AG04450 (cell line): ENCODE results near the gene CAMK4. TPM values are rescaled to one million over a fixed set of nuclear protein-coding genes. Genes with fewer than 3 reads are reported as not detected.

Experiments
- CTCF ChIA-PET: fragments of 300-600, 350-600 bp; formaldehyde crosslinking; extraction: SDS; loops from one replicate; lab custom pipeline; 2022; ENCODE audit warnings: antibody characterized with exemption, inconsistent platforms; lab: Charles Lee
- POLR2A ChIA-PET: fragments of 350-600 bp; formaldehyde crosslinking; extraction: SDS; loops from one replicate; lab custom pipeline; 2021; ENCODE audit warnings: antibody characterized with exemption, inconsistent platforms; lab: Yijun Ruan, JAX
- DNase-seq: peaks from one replicate; pipeline ENCODE4 v3.0.0-alpha.2; 2011; ENCODE audit warnings: low read depth, low spot score
- H3K27ac ChIP-seq: one replicate; pipeline ENCODE4 v1.5.1; 2012; ENCODE audit warnings: low read depth, low read length, control low read depth
- H3K27me3 ChIP-seq: one replicate; pipeline ENCODE4 v1.6.0; 2012; ENCODE audit warnings: low read length; ENCODE audit not compliant: control insufficient read depth, insufficient read depth
- H3K4me3 ChIP-seq: 2 replicates; pipeline ENCODE4 v1.5.1; 2011; ENCODE audit warnings: mild to moderate bottlenecking, low read depth, low read length, control low read depth
- H3K9me3 ChIP-seq: 2 replicates; pipeline ENCODE4 v1.5.1; 2012; ENCODE audit warnings: low read length; ENCODE audit not compliant: control insufficient read depth, insufficient read depth
- CTCF ChIP-seq: IDR thresholded peaks from 2 replicates; pipeline ENCODE4 v1.5.1; 2011; ENCODE audit warnings: low read depth, low read length, control low read depth, inconsistent platforms
- polyA plus RNA-seq: library from polyadenylated mRNA; depleted of rRNA; stranded (reverse); fragments of >200 nt; gene quantifications from 2 replicates; pipeline ENCODE4 v1.2.3, GENCODE V29; 2011

CAMK4 gene
- polyA plus RNA-seq, 1 experiment: 3.2 TPM

- ChIA-PET POLR2A (no interaction called here), CTCF (no interaction called here)
Measured at GRCh38 chr5:111321376-111321775, 97.2 kb downstream of the CAMK4 start.

GRCh38 chr5:111326551-111326950, 102.4 kb downstream of the CAMK4 start:
- no peaks in the 10 kb centered on the region for H3K9me3 ChIP-seq
- DNase-seq: no peak
- H3K4me3 ChIP-seq: no peak overlapping the region
- H3K27ac ChIP-seq: no peak overlapping the region
- no peak for TF ChIP-seq CTCF
- ChIA-PET POLR2A (no interaction called here), CTCF (no interaction called here)
- H3K27me3 ChIP-seq: no peaks in the 10 kb centered on the region

More at GRCh38 chr5:111321376-111321775, 97.2 kb downstream of the CAMK4 start:
- Histone ChIP-seq H3K4me3 (no peak overlapping the region), H3K27me3 (no peaks in the 10 kb centered on the region), H3K9me3 (no peaks in the 10 kb centered on the region), H3K27ac (no peak overlapping the region)
- DNase-seq: no peak
- no peak for TF ChIP-seq CTCF

- DNase-seq: no peak
- no peak overlapping the region for H3K4me3 ChIP-seq
- ChIA-PET POLR2A (no interaction called here), CTCF (no interaction called here)
- no peak for TF ChIP-seq CTCF
- no peaks in the 10 kb centered on the region for H3K27me3 ChIP-seq
- no peaks in the 10 kb centered on the region for H3K9me3 ChIP-seq
- no peak overlapping the region for H3K27ac ChIP-seq
Measured at GRCh38 chr5:111337133-111337532, 112.9 kb downstream of the CAMK4 start.

GRCh38 chr5:111337688-111338087, 113.5 kb downstream of the CAMK4 start:
- H3K27me3 ChIP-seq: no peaks in the 10 kb centered on the region
- DNase-seq: no peak
- no peak overlapping the region for H3K27ac ChIP-seq
- no peak overlapping the region for H3K4me3 ChIP-seq
- no peaks in the 10 kb centered on the region for H3K9me3 ChIP-seq
- CTCF ChIA-PET: no interaction called here
- no peak for TF ChIP-seq CTCF
- POLR2A ChIA-PET: no interaction called here

- Histone ChIP-seq H3K4me3 (no peak overlapping the region), H3K27me3 (no peaks in the 10 kb centered on the region), H3K27ac (no peak overlapping the region), H3K9me3 (no peaks in the 10 kb centered on the region)
- POLR2A ChIA-PET: no interaction called here
- CTCF ChIA-PET: no interaction called here
- no peak for TF ChIP-seq CTCF
- no peak for DNase-seq
Measured at GRCh38 chr5:111345731-111346130, 121.5 kb downstream of the CAMK4 start.
